HepG2 (cell line): ENCODE data around the gene FAM120B. TPM values are rescaled to one million over a fixed set of nuclear protein-coding genes. Genes with fewer than 3 reads are reported as not detected.

Experiments used
- MXI1 ChIP-seq: IDR thresholded peaks from 3 replicates; pipeline ENCODE4 v1.6.1; 2012; ENCODE audit warnings: low read depth, low read length, inconsistent platforms, borderline replicate concordance
- NFYB ChIP-seq: sonication (generic); formaldehyde crosslinking; IDR thresholded peaks from 2 replicates; pipeline ENCODE4 v1.4.0; 2020; ENCODE audit warnings: missing genetic modification reagents
- NKX3-1 ChIP-seq: sonication (generic); formaldehyde crosslinking; IDR thresholded peaks from 2 replicates; pipeline ENCODE4 v1.5.0; 2020; ENCODE audit warnings: missing genetic modification reagents
- PRDM15 ChIP-seq: sonication (generic); formaldehyde crosslinking; IDR thresholded peaks from 2 replicates; pipeline ENCODE4 v1.4.0; 2020; ENCODE audit warnings: missing genetic modification reagents
- ZNF207 ChIP-seq: fragments of 450-650 bp; IDR thresholded peaks from 2 replicates; pipeline ENCODE4 v1.6.1; 2016; ENCODE audit warnings: antibody characterized with exemption, borderline replicate concordance
- ZNF251 ChIP-seq: sonication (generic); formaldehyde crosslinking; IDR thresholded peaks from 2 replicates; pipeline ENCODE4 v1.9.0; 2021; ENCODE audit warnings: mild to moderate bottlenecking, missing genetic modification reagents
- ZNF609 ChIP-seq: sonication (generic); formaldehyde crosslinking; IDR thresholded peaks from 2 replicates; pipeline ENCODE4 v1.4.0; 2020; ENCODE audit warnings: mild to moderate bottlenecking, missing genetic modification reagents, borderline replicate concordance
- polyA plus RNA-seq, 8 experiments: library from polyadenylated mRNA; depleted of rRNA in 3 of 8; stranded (reverse) in 7 of 8; unstranded in 1 of 8; fragments of >200 nt; fragmentation: Illumina TruSeq in 4 of 8; extraction: Trizol in 4 of 8; gene quantifications; 2 replicates each; pipeline versions ENCODE4 v1.2.1 to v1.2.3, GENCODE V29; 2011 to 2016; ENCODE audit warnings: low read depth in 4 of 8, missing spikeins in 1 of 8, mixed read lengths in 1 of 8; ENCODE audit not compliant: insufficient read depth in 1 of 8
- total RNA-seq, 5 experiments: library from RNA; depleted of rRNA; stranded (reverse); fragments of >200 nt; fragmentation: Illumina TruSeq; extraction: Trizol; gene quantifications; 2 replicates each; pipeline ENCODE4 v1.2.3, GENCODE V29; 2016; ENCODE audit warnings: low read depth in 1 of 5

FAM120B gene
- total and polyA plus RNA-seq, 2 of the 13 experiments (the other 11 are each of a cell fraction or from before 2014, with no cell fraction given): 9.2 to 10.7 TPM

GRCh38 chr6:170301184-170301583 lies 5.4 kb upstream of the FAM120B start (continued):
- TF ChIP-seq NKX3-1 (CRISPR knock-in tag) (no peak), PRDM15 (no peak), MXI1 (no peak), NFYB (CRISPR knock-in tag) (no peak), ZNF251 (CRISPR knock-in tag) (no peak), ZNF207 (no peak), ZNF609 (CRISPR knock-in tag) (no peak)
